ENCODE data around the gene NSL1.

DNA sequence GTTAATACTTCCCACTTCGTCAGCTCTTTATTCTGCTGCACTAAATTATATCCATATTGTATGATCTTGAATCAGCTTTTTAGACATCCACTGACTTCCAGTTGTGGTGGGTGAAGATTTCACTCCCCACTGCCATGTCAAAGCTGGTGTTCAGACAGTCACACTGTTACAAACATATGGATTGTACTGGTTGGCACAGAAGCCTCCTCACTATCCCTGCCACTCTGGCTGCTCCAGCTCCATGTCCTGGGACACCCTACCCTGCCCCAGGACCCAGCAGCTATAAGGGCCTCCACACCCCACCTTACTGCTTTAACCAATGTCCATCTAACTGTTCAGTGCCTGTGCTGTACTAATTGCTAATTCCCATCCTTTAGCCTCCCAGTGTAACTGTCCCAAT is 59.9 kb downstream of the NSL1 start:
- no peak for TF ChIP-seq EZH2 (IDR thresholded peaks at IDR 0.05; ENCODE audit: insufficient read depth, poor library complexity, severe bottlenecking)
- no peak for TF ChIP-seq EZH2phosphoT487 (IDR thresholded peaks at IDR 0.05; ENCODE audit: insufficient read depth, low read depth)

Data from GM23248 (cell line).